AG08395 (cell line): Measurements from ENCODE around the gene INTS14.
A peak's percentile ranks its signal among the peaks of the same experiment; 100 is the strongest.

Experiments
- DNase-seq: peaks from one replicate; pipeline ENCODE4 v3.0.0; 2012; ENCODE audit warnings: mixed read lengths, low spot score

The INTS14 gene

DNA sequence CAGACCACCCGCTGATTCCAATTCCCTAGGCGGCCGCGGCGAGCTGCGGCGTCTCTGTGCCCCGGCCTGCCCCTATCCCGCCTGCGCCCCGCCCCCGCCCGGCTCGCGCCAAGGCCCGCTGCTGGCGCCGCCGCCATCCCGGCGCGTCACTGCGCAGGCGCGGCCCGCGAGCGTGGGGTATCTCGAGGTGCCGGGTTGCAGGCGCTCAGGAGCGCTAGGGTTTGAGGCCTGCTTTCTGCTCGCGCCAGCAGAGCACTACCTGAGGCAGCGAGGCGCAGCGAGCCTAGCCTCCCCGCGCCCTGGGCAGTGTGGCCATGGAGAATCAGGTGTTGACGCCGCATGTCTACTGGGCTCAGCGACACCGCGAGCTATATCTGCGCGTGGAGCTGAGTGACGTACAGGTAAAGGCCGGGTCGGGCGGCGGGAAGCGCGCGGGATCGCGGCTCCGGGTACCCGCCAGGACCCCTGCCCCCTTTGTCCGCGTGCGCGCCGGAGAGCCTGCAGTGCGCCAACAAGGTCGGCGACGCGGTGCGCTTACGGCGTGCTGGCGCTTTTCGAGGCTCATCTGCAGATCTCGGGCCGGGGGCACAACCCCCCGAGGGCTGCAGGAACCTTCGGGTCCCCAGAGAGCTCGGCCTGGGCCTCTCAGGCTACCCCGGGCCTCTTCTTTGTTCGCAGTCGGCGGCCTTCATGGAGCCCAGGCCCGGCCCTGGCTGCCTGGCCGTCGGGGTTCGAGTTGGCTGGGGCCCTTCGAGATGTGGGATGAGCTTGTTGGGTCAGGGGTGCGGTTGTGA is 80.4 kb downstream of the INTS14 start, which contains the start of gene HACD3:
Gene HACD3, plus strand, starts transcription at position 146 of the 794 bp plus-strand sequence. Its CDS starts 169 bp downstream, at position 315.
- DNase-seq, result peak; percentile 97

DNA sequence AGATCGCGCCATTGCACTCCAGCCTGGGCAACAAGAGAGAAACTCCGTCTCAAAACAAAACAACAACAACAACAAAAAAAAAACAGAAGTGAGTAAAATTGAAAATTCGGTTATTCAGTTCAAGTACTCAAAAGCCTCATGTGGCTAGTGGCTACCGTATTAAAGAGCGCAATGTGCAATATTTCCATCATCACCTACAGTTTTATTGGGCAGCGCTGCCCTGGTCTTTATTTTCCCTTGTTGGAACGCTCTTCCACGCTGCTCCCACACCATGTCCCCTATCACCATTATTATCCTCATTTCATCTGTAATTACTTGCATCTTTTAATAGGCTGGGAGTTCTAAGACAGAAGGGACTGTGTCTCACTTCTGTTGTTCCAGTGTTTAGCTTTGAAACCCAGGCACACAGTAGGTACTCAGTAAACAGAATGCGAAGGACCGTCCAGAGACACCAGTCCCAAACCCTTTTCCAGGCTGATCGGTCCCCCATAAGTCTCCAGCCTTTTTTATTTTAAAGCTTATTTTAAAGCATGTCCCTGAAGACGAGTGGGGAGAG is 81.1 kb downstream of the INTS14 start:
- DNase-seq, result no peak
